HG02642 (cell line): Measurements from ENCODE around the gene DRD2.

Experiments used
- ATAC-seq: cut with Tn5 transposase; IDR thresholded peaks from one replicate; pipeline ENCODE4 v1.9.1; 2021; ENCODE audit warnings: mild to moderate bottlenecking; ENCODE audit not compliant: unreplicated experiment, poor library complexity

Gene DRD2

GRCh38 chr11:113377681-113378412 is 97.4 kb downstream of the DRD2 start:
- no peak for ATAC-seq

- ATAC-seq, result no peak
Measured at GRCh38 chr11:113376156-113376555, 99.0 kb downstream of the DRD2 start.

- ATAC-seq, result no peak
Measured at GRCh38 chr11:113375402-113375801, 99.8 kb downstream of the DRD2 start.

- no peak for ATAC-seq
Measured at GRCh38 chr11:113373981-113374560, 101.1 kb downstream of the DRD2 start.

GRCh38 chr11:113373306-113373705 is 101.9 kb downstream of the DRD2 start:
- ATAC-seq, result no peak

- ATAC-seq, result no peak
Measured at GRCh38 chr11:113372309-113372708, 102.9 kb downstream of the DRD2 start.

GRCh38 chr11:113370634-113371033 is 104.6 kb downstream of the DRD2 start:
- no peak for ATAC-seq

- ATAC-seq, result no peak
Measured at GRCh38 chr11:113369411-113369810, 105.8 kb downstream of the DRD2 start.

GRCh38 chr11:113365895-113366294 is 109.3 kb downstream of the DRD2 start:
- ATAC-seq, result no peak

- ATAC-seq, result no peak
Measured at GRCh38 chr11:113363996-113364641, 111.1 kb downstream of the DRD2 start.

- ATAC-seq, result no peak
Measured at GRCh38 chr11:113363406-113363805, 111.8 kb downstream of the DRD2 start.
